ENCODE results near the gene DGKI. TPM values are rescaled to one million over a fixed set of nuclear protein-coding genes. Genes with fewer than 3 reads are reported as not detected.

The DGKI gene
- total RNA-seq, 4 donors from 2014 or later, result 45.1 to 71.0 (median 48.7) TPM

GRCh38 chr7:137423321-137423720, 423.5 kb downstream of the DGKI start:
- H3K27ac ChIP-seq, result no peak overlapping the region
- intact Hi-C loops (cut with DNase I), result no loop called here

GRCh38 chr7:137421366-137421765, 425.4 kb downstream of the DGKI start:
- Histone ChIP-seq H3K36me3 (no peaks in the 10 kb centered on the region), H3K27ac (no peak overlapping the region), H3K4me3 (replicated peaks in 1 of 3) (no peak overlapping the region), H3K9me3 (no peaks in the 10 kb centered on the region), H3K4me1 (no peaks in the 10 kb centered on the region), H3K27me3 (no peaks in the 10 kb centered on the region)
- no peak for TF ChIP-seq POLR2A (IDR thresholded peaks at IDR 0.05)
- no peak for TF ChIP-seq CTCF (IDR thresholded peaks at IDR 0.05)
- no peak for DNase-seq
- WGBS, 2 donors, result 50 to 61% methylated on average over 3 of the region's 3 CpGs
- intact Hi-C loops (cut with DNase I), result no loop called here

More at GRCh38 chr7:137423321-137423720, 423.5 kb downstream of the DGKI start:
- no peak for DNase-seq
- no peaks in the 10 kb centered on the region for H3K36me3 ChIP-seq
- no peaks in the 10 kb centered on the region for H3K4me1 ChIP-seq
- TF ChIP-seq POLR2A (IDR thresholded peaks at IDR 0.05) (no peak), CTCF (IDR thresholded peaks at IDR 0.05) (no peak)
- H3K4me3 ChIP-seq (replicated peaks in 1 of 3), result no peak overlapping the region
- no peaks in the 10 kb centered on the region for H3K9me3 ChIP-seq
- no peaks in the 10 kb centered on the region for H3K27me3 ChIP-seq

GRCh38 chr7:137418841-137419240, 427.9 kb downstream of the DGKI start:
- intact Hi-C loops (cut with DNase I), result no loop called here
- WGBS, 2 donors, result 78 to 81% methylated on average over 2 of the region's 2 CpGs
- Histone ChIP-seq H3K4me1 (no peaks in the 10 kb centered on the region), H3K36me3 (no peaks in the 10 kb centered on the region), H3K4me3 (replicated peaks in 1 of 3) (no peak overlapping the region), H3K27me3 (no peaks in the 10 kb centered on the region), H3K27ac (no peak overlapping the region), H3K9me3 (no peaks in the 10 kb centered on the region)
- TF ChIP-seq POLR2A (IDR thresholded peaks at IDR 0.05) (no peak), CTCF (IDR thresholded peaks at IDR 0.05) (no peak)
- DNase-seq, result no peak

GRCh38 chr7:137417464-137417863, 429.3 kb downstream of the DGKI start:
- H3K27ac ChIP-seq, result no peak overlapping the region
- TF ChIP-seq CTCF (IDR thresholded peaks at IDR 0.05), result no peak
- no peak for TF ChIP-seq POLR2A (IDR thresholded peaks at IDR 0.05)
- intact Hi-C loops (cut with DNase I), result no loop called here
- no peaks in the 10 kb centered on the region for H3K36me3 ChIP-seq
- 81 to 84% methylated on average over 2 of the region's 2 CpGs for WGBS, 2 donors
- no peaks in the 10 kb centered on the region for H3K4me1 ChIP-seq
- no peak overlapping the region for H3K4me3 ChIP-seq (replicated peaks in 1 of 3)
- no peaks in the 10 kb centered on the region for H3K27me3 ChIP-seq
- DNase-seq, result no peak
- no peaks in the 10 kb centered on the region for H3K9me3 ChIP-seq

GRCh38 chr7:137413901-137414300, 432.9 kb downstream of the DGKI start:
- intact Hi-C loops (cut with DNase I), result no loop called here
- no peak for DNase-seq
- Histone ChIP-seq H3K27ac (no peak overlapping the region), H3K4me3 (replicated peaks in 1 of 3) (no peak overlapping the region), H3K36me3 (no peaks in the 10 kb centered on the region), H3K27me3 (no peaks in the 10 kb centered on the region), H3K9me3 (no peaks in the 10 kb centered on the region), H3K4me1 (no peaks in the 10 kb centered on the region)
- TF ChIP-seq POLR2A (IDR thresholded peaks at IDR 0.05) (no peak), CTCF (IDR thresholded peaks at IDR 0.05) (no peak)
- WGBS, 2 donors, result 31 to 93% methylated on average over 1 of the region's 1 CpG

Data from thyroid gland (tissue), 4 donors.